ENCODE data around the gene KLC1. TPM values are rescaled to one million over a fixed set of nuclear protein-coding genes. Genes with fewer than 3 reads are reported as not detected.
A peak's percentile ranks its signal among the peaks of the same experiment; 100 is the strongest.

The KLC1 gene
- total RNA-seq, 2 donors from 2014 or later, result 168 to 287 TPM

- peak; percentile 87 for DNase-seq (ENCODE audit: low spot score)
These were observed 69.6 kb downstream of the KLC1 start for GRCh38 chr14:103698380-103699260.

GRCh38 chr14:103699261-103699661 is 70.2 kb downstream of the KLC1 start:
- intact Hi-C loops (cut with DNase I), result no loop called here
- Histone ChIP-seq H3K4me1 (replicated peaks) (peaks cover 24% of the 10 kb centered on the region), H3K9me3 (no peaks in the 10 kb centered on the region), H3K4me3 (no peak overlapping the region), H3K27ac (peak overlapping the region in 1 of 2 donors; percentile 80), H3K27me3 (replicated peaks; ENCODE audit: insufficient read depth) (no peaks in the 10 kb centered on the region), H3K36me3 (peaks cover 0 to 3% of the 10 kb centered on the region in 2 donors)
- WGBS, result 91% methylated on average over 17 of the region's 17 CpGs
- TF ChIP-seq, protein P1, sequence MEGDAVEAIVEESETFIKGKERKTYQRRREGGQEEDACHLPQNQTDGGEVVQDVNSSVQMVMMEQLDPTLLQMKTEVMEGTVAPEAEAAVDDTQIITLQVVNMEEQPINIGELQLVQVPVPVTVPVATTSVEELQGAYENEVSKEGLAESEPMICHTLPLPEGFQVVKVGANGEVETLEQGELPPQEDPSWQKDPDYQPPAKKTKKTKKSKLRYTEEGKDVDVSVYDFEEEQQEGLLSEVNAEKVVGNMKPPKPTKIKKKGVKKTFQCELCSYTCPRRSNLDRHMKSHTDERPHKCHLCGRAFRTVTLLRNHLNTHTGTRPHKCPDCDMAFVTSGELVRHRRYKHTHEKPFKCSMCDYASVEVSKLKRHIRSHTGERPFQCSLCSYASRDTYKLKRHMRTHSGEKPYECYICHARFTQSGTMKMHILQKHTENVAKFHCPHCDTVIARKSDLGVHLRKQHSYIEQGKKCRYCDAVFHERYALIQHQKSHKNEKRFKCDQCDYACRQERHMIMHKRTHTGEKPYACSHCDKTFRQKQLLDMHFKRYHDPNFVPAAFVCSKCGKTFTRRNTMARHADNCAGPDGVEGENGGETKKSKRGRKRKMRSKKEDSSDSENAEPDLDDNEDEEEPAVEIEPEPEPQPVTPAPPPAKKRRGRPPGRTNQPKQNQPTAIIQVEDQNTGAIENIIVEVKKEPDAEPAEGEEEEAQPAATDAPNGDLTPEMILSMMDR (IDR thresholded peaks at IDR 0.05), result no peak
- TF ChIP-seq POLR2AphosphoS5 (IDR thresholded peaks at IDR 0.05) (no peak), POLR2A (IDR thresholded peaks at IDR 0.05) (no peak)
- DNase-seq (ENCODE audit: low spot score), result no peak

More at GRCh38 chr14:103698380-103699260, 69.6 kb downstream of the KLC1 start:
- Histone ChIP-seq H3K36me3 (peaks cover 0 to 9% of the 10 kb centered on the region in 2 donors), H3K4me1 (replicated peaks) (peaks cover 28% of the 10 kb centered on the region), H3K9me3 (no peaks in the 10 kb centered on the region), H3K27ac (peak overlapping the region; percentile 69 to 80), H3K4me3 (no peak overlapping the region), H3K27me3 (replicated peaks; ENCODE audit: insufficient read depth) (no peaks in the 10 kb centered on the region)
- TF ChIP-seq, protein P1 (IDR thresholded peaks at IDR 0.05), result peak in 1 of 4 experiments; percentile 12
- TF ChIP-seq POLR2AphosphoS5 (IDR thresholded peaks at IDR 0.05), result peak; percentile 87
- TF ChIP-seq POLR2A (IDR thresholded peaks at IDR 0.05), result peak; percentile 63
- 62% methylated on average over 22 of the region's 33 CpGs for WGBS
- intact Hi-C loops (cut with DNase I), result no loop called here

GRCh38 chr14:103699901-103700752 is 71.1 kb downstream of the KLC1 start:
- H3K4me3 ChIP-seq, result no peak overlapping the region
- no peaks in the 10 kb centered on the region for H3K36me3 ChIP-seq
- H3K27ac ChIP-seq, result no peak overlapping the region
- DNase-seq (ENCODE audit: low spot score), result no peak
- no peaks in the 10 kb centered on the region for H3K9me3 ChIP-seq
- no peak for TF ChIP-seq POLR2A (IDR thresholded peaks at IDR 0.05)
- TF ChIP-seq POLR2AphosphoS5 (IDR thresholded peaks at IDR 0.05), result no peak
- TF ChIP-seq, protein P1 (IDR thresholded peaks at IDR 0.05), result no peak
- H3K27me3 ChIP-seq (replicated peaks; ENCODE audit: insufficient read depth), result no peaks in the 10 kb centered on the region
- intact Hi-C loops (cut with DNase I), result no loop called here
- 79% methylated on average over 25 of the region's 25 CpGs for WGBS
- peaks cover 24% of the 10 kb centered on the region for H3K4me1 ChIP-seq (replicated peaks)

DNA sequence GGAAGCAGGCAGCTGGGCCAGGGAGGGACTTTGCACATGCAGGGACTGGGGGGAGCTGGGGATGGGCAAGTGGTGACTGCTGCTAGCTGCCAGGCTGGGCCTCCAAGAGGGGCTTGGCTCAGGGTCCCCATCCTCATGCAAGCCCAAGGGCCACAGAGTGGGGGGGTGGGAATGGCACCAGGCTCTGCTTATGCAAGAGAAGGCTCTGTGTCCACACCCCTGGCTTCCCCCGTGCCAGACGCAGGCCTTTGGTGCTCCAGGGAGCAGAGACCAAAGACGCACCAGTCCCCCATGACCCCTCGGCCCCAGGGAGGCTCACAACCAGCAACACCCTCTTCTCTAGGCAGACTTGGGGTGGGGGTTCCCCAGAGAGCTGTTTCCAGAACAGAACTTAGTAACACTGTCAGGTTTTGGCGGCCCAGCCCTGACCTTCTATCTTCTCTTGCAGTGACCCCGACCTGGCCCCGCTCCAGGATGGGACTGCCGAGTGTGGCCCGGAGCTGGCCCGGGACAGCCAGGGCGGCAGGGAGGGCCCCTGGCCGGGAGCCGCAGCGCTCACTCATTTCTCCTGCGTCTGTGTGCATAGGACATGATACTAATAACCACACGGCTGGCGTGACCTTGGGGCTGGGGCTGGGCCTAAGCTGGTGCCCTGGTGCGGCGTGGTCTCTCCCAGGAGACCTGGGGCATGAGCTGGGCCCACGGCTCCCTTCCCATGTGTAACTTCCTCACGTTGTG is 71.9 kb downstream of the KLC1 start:
- no peak overlapping the region for H3K4me3 ChIP-seq
- DNase-seq (ENCODE audit: low spot score), result no peak
- H3K27me3 ChIP-seq (replicated peaks; ENCODE audit: insufficient read depth), result no peaks in the 10 kb centered on the region
- H3K36me3 ChIP-seq, result no peaks in the 10 kb centered on the region
- peaks cover 31% of the 10 kb centered on the region for H3K4me1 ChIP-seq (replicated peaks)
- TF ChIP-seq POLR2A (IDR thresholded peaks at IDR 0.05) (no peak), POLR2AphosphoS5 (IDR thresholded peaks at IDR 0.05) (no peak)
- TF ChIP-seq, protein P1 (IDR thresholded peaks at IDR 0.05), result no peak
- no peaks in the 10 kb centered on the region for H3K9me3 ChIP-seq
- no peak overlapping the region for H3K27ac ChIP-seq
- intact Hi-C loops (cut with DNase I), result no loop called here
- 84% methylated on average over 21 of the region's 21 CpGs for WGBS
